HepG2 (cell line): Measurements from ENCODE around the gene EPB41L2. TPM values are rescaled to one million over a fixed set of nuclear protein-coding genes. Genes with fewer than 3 reads are reported as not detected.

Experiments
- CC2D1A ChIP-seq: sonication (generic); formaldehyde crosslinking; IDR thresholded peaks from 2 replicates; pipeline ENCODE4 v1.8.1; 2023; ENCODE audit warnings: mild to moderate bottlenecking, missing genetic modification reagents
- CCAR2 ChIP-seq: fragments of 200-400 bp; formaldehyde crosslinking; optimal IDR thresholded peaks from 2 replicates; pipeline ENCODE3; 2018; ENCODE audit warnings: low read depth, mild to moderate bottlenecking, low read length, moderate library complexity
- CHD4 ChIP-seq: fragments of 200-600 bp; sonication (generic); IDR thresholded peaks from 2 replicates; pipeline ENCODE4 v1.7.0; 2017; ENCODE audit warnings: mild to moderate bottlenecking, low read length, borderline replicate concordance
- HNRNPK ChIP-seq: fragments of 200-400 bp; formaldehyde crosslinking; IDR thresholded peaks from 2 replicates; pipeline ENCODE4 v1.6.1; 2018; ENCODE audit warnings: low read length, low read depth, moderate library complexity, mild to moderate bottlenecking; ENCODE audit not compliant: poor library complexity, severe bottlenecking
- HOXA9 ChIP-seq: sonication (generic); formaldehyde crosslinking; IDR thresholded peaks from 2 replicates; pipeline ENCODE4 v1.8.1; 2022; ENCODE audit warnings: missing genetic modification reagents, mild to moderate bottlenecking, moderate library complexity, borderline replicate concordance
- IKZF1 ChIP-seq: fragments of 450-650 bp; IDR thresholded peaks from 2 replicates; pipeline ENCODE4 v1.7.1; 2016
- JUND ChIP-seq: sonication (generic); formaldehyde crosslinking; IDR thresholded peaks from 2 replicates; pipeline ENCODE4 v1.8.0; 2022; ENCODE audit warnings: mild to moderate bottlenecking, missing genetic modification reagents
- NFKB2 ChIP-seq: sonication (generic); formaldehyde crosslinking; IDR thresholded peaks from 2 replicates; pipeline ENCODE4 v1.4.0; 2020; ENCODE audit warnings: missing genetic modification reagents, borderline replicate concordance
- PAWR ChIP-seq: sonication (generic); formaldehyde crosslinking; IDR thresholded peaks from 2 replicates; pipeline ENCODE4 v1.4.0; 2020; ENCODE audit warnings: missing genetic modification reagents, mild to moderate bottlenecking, borderline replicate concordance
- REPIN1 ChIP-seq: sonication (generic); formaldehyde crosslinking; IDR thresholded peaks from 2 replicates; pipeline ENCODE4 v1.8.0; 2022; ENCODE audit warnings: missing genetic modification reagents, low read depth, mild to moderate bottlenecking, borderline replicate concordance
- SATB2 ChIP-seq: sonication (generic); formaldehyde crosslinking; IDR thresholded peaks from 2 replicates; pipeline ENCODE4 v1.5.0; 2020; ENCODE audit warnings: missing genetic modification reagents
- TBX2 ChIP-seq: sonication (generic); formaldehyde crosslinking; IDR thresholded peaks from 2 replicates; pipeline ENCODE4 v1.5.0; 2020; ENCODE audit warnings: missing genetic modification reagents, mild to moderate bottlenecking, borderline replicate concordance
- ZNF136 ChIP-seq: sonication (generic); formaldehyde crosslinking; IDR thresholded peaks from 2 replicates; pipeline ENCODE4 v1.8.1; 2022; ENCODE audit warnings: low read depth, mild to moderate bottlenecking, moderate library complexity, missing genetic modification reagents
- ZNF543 ChIP-seq: sonication (generic); formaldehyde crosslinking; IDR thresholded peaks from 2 replicates; pipeline ENCODE4 v1.4.0; 2020; ENCODE audit warnings: mild to moderate bottlenecking, missing genetic modification reagents
- ZNF607 ChIP-seq: sonication (generic); formaldehyde crosslinking; IDR thresholded peaks from 2 replicates; pipeline ENCODE4 v1.5.1; 2020; ENCODE audit warnings: missing genetic modification reagents, mild to moderate bottlenecking, borderline replicate concordance
- ZNF629 ChIP-seq: sonication (generic); formaldehyde crosslinking; conservative IDR thresholded peaks from 2 replicates; pipeline ENCODE4 v1.5.0; 2020; ENCODE audit warnings: missing genetic modification reagents
- ZNF747 ChIP-seq: sonication (generic); formaldehyde crosslinking; IDR thresholded peaks from 2 replicates; pipeline ENCODE4 v1.8.1; 2023; ENCODE audit warnings: missing genetic modification reagents, mild to moderate bottlenecking, borderline replicate concordance
- ZNF781 ChIP-seq: sonication (generic); formaldehyde crosslinking; IDR thresholded peaks from 2 replicates; pipeline ENCODE4 v1.5.1; 2020; ENCODE audit warnings: borderline replicate concordance, mild to moderate bottlenecking, missing genetic modification reagents; ENCODE audit errors: not compliant biosample characterization
- ZUFSP ChIP-seq: sonication (generic); formaldehyde crosslinking; IDR thresholded peaks from 2 replicates; pipeline ENCODE4 v1.9.0; 2021; ENCODE audit warnings: missing genetic modification reagents, mild to moderate bottlenecking, borderline replicate concordance
- ZXDC ChIP-seq: sonication (generic); formaldehyde crosslinking; IDR thresholded peaks from 2 replicates; pipeline ENCODE4 v1.5.0; 2020; ENCODE audit warnings: mild to moderate bottlenecking, missing genetic modification reagents
- polyA plus RNA-seq, 8 experiments: library from polyadenylated mRNA; depleted of rRNA in 3 of 8; stranded (reverse) in 7 of 8; unstranded in 1 of 8; fragments of >200 nt; fragmentation: Illumina TruSeq in 4 of 8; extraction: Trizol in 4 of 8; gene quantifications; 2 replicates each; pipeline versions ENCODE4 v1.2.1 to v1.2.3, GENCODE V29; 2011 to 2016; ENCODE audit warnings: low read depth in 4 of 8, missing spikeins in 1 of 8, mixed read lengths in 1 of 8; ENCODE audit not compliant: insufficient read depth in 1 of 8
- total RNA-seq, 5 experiments: library from RNA; depleted of rRNA; stranded (reverse); fragments of >200 nt; fragmentation: Illumina TruSeq; extraction: Trizol; gene quantifications; 2 replicates each; pipeline ENCODE4 v1.2.3, GENCODE V29; 2016; ENCODE audit warnings: low read depth in 1 of 5
- TF ChIP-seq, protein P1 (sequence below): sonication (generic); formaldehyde crosslinking; IDR thresholded peaks from 2 replicates; pipeline ENCODE4 v1.4.0; 2020; ENCODE audit warnings: missing genetic modification reagents, mild to moderate bottlenecking, borderline replicate concordance

EPB41L2 gene
- total and polyA plus RNA-seq, 2 of the 13 experiments (the other 11 are each of a cell fraction or from before 2014, with no cell fraction given) = 41.7 to 56.4 TPM

DNA sequence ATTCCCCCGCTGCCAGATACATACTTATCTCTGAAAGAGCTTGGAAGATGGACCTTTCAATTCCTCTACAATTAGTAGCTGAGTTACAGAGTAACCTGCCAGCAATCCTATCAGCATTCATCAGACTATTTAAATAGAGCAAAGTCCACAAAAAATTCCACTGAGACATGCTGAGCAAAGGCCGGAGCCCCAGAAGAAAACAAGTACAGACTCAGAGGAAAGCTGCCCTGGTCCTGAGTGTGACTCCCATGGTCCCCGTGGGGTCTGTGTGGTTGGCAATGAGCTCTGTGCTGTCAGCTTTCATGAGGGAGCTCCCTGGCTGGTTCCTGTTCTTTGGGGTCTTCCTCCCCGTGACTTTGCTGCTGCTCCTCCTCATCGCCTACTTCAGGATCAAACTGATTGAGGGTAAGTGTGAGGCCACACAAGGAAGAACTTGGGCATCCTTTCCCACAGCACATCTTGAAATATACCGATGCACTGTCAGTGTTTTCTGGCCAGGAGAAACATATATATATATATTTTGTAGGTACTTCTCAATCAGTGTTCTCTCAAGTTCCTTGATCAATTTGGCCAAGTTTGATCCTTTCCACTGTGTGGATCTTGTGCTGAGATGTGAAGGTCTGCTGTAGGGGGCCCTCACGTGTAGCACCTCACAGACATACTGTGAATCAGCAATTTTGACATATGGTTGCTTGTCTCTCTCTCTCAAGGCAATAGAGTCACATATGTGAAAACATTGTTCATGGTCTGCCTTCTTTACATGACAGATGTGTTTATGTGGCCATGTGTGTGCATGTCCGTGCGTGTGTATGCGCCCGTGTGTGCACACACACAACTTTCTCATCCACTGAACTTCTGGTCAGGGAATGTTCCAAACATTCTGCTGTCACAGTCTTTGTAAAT is 235.5 kb downstream of the EPB41L2 start, which contains the start of gene SMLR1 (continued):
- no peak; the same call in 1 of the 2 replicates for TF ChIP-seq JUND
- no peak for TF ChIP-seq PAWR (CRISPR knock-in tag)
- TF ChIP-seq ZUFSP (CRISPR knock-in tag) = no peak
- no peak for TF ChIP-seq HNRNPK
- TF ChIP-seq ZNF747 (CRISPR knock-in tag) = no peak
- 0 out of 2 replicates have a peak, but pooled peaks have one; percentile 60 for TF ChIP-seq NFKB2 (CRISPR knock-in tag)
- no peak for TF ChIP-seq ZNF543 (CRISPR knock-in tag)
- TF ChIP-seq CC2D1A = no peak
- peak; percentile 31; the same call in 1 of the 2 replicates for TF ChIP-seq ZNF629 (CRISPR knock-in tag)
- peak; percentile 59; the same call in 1 of the 2 replicates for TF ChIP-seq ZNF607 (CRISPR knock-in tag)
- no peak for TF ChIP-seq IKZF1
- no peak for TF ChIP-seq HOXA9 (CRISPR knock-in tag)
- peak; percentile 7 for TF ChIP-seq CHD4
- TF ChIP-seq ZNF136 (CRISPR knock-in tag) = no peak; the same call in 1 of the 2 replicates
- peak; percentile 87 for TF ChIP-seq TBX2 (CRISPR knock-in tag)
- peak; percentile 70 for TF ChIP-seq REPIN1 (CRISPR knock-in tag)
- no peak for TF ChIP-seq CCAR2
- TF ChIP-seq ZNF781 = no peak
- TF ChIP-seq, protein P1, sequence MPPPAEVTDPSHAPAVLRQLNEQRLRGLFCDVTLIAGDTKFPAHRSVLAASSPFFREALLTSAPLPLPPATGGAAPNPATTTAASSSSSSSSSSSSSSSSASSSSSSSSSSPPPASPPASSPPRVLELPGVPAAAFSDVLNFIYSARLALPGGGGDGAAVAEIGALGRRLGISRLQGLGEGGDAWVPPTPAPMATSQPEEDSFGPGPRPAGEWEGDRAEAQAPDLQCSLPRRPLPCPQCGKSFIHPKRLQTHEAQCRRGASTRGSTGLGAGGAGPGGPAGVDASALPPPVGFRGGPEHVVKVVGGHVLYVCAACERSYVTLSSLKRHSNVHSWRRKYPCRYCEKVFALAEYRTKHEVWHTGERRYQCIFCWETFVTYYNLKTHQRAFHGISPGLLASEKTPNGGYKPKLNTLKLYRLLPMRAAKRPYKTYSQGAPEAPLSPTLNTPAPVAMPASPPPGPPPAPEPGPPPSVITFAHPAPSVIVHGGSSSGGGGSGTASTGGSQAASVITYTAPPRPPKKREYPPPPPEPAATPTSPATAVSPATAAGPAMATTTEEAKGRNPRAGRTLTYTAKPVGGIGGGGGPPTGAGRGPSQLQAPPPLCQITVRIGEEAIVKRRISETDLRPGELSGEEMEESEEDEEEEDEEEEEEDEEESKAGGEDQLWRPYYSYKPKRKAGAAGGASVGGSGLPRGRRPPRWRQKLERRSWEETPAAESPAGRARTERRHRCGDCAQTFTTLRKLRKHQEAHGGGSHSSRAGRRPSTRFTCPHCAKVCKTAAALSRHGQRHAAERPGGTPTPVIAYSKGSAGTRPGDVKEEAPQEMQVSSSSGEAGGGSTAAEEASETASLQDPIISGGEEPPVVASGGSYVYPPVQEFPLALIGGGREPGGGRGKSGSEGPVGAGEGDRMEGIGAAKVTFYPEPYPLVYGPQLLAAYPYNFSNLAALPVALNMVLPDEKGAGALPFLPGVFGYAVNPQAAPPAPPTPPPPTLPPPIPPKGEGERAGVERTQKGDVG (CRISPR knock-in tag) = no peak
- TF ChIP-seq ZXDC = no peak
- TF ChIP-seq SATB2 = 0 out of 2 replicates have a peak, but pooled peaks have one; percentile 47
